ENCODE measurements around the gene SYT1. TPM values are rescaled to one million over a fixed set of nuclear protein-coding genes. Genes with fewer than 3 reads are reported as not detected.
A peak's percentile ranks its signal among the peaks of the same experiment; 100 is the strongest.

The SYT1 gene
- total RNA-seq (15.3 and 18.8 TPM in 2 replicates), polyA plus RNA-seq (2.6 and 3.2 TPM in 2 replicates), polyA minus RNA-seq (7.4 and 8.6 TPM in 2 replicates), Bru-seq, nascent RNA (percentile 74 among the genes with signal in this experiment), BruChase-seq, experiment 1, labeled RNA remaining after a 6-hour chase (percentile 50 among the genes with signal in this experiment), BruChase-seq, experiment 2, labeled RNA remaining after a 2-hour chase (percentile 64 among the genes with signal in this experiment)
- 3.3 and 3.8 TPM in 2 replicates for polyA plus RNA-seq (2011; cell fraction: cytosol; rRNA removed)
- 5.2 and 5.6 TPM in 2 replicates for polyA plus RNA-seq (2011; cell fraction: nucleus; rRNA removed)
- polyA plus RNA-seq (2012) = 6.9 and 8.6 TPM in 2 replicates
- not detected for polyA minus RNA-seq (2011; cell fraction: cytosol; rRNA and poly(A)+ RNA removed)
- polyA minus RNA-seq (2011; cell fraction: nucleus; rRNA and poly(A)+ RNA removed) = 19.7 and 20.4 TPM in 2 replicates
- long read RNA-seq, full-length matches to known transcripts = 9 of 22 reads
- long read RNA-seq, partial matches to known transcripts = 0 of 22 reads
- long read RNA-seq, other reads (novel, unspliced or antisense) = 13 of 22 reads

GRCh38 chr12:78864403-78864869, at the start of gene SYT1:
SYT1 (plus strand) TSS chr12:78864774.
- no peaks in the 10 kb centered on the region for H3K9me3 ChIP-seq (replicated peaks; ENCODE audit: control insufficient read depth, insufficient read depth, low read length)
- no peaks in the 10 kb centered on the region for H3K36me3 ChIP-seq (ENCODE audit: control insufficient read depth in 2 of 2, extremely low read depth in 1 of 2, insufficient read depth in 2 of 2, low read length in 2 of 2)
- intact Hi-C loops (cut with micrococcal nuclease) (loop anchor here (1.0 to 10.0 kb wide), 5 partner anchors 16 to 510 kb away; no protein-coding TSS in a partner anchor), dilution Hi-C loops (cut with MboI; ENCODE audit: extremely low pct_ligation_motif_present, low sequenced_read_pairs) (no loop called here)
- H3K79me2 ChIP-seq (ENCODE audit: control insufficient read depth, insufficient read depth, low read length) = no peaks in the 10 kb centered on the region
- H3K4me2 ChIP-seq (ENCODE audit: insufficient read depth, low read length) = peak within 1 kb of the TSS; percentile 93
- FAIRE-seq (peak; percentile 72), DNase-seq (ENCODE audit: low read depth, low spot score) (peak; percentile 77)
- H3K27me3 ChIP-seq (ENCODE audit: control insufficient read depth in 2 of 2, insufficient read depth in 2 of 2, low read length in 2 of 2) = peaks cover 6 to 7% of the 10 kb centered on the region in 2 experiments
- H3K27ac ChIP-seq (ENCODE audit: insufficient read depth, low read depth, low read length) = peak within 1 kb of the TSS; percentile 69
- peak within 1 kb of the TSS; percentile 91 for H2AFZ ChIP-seq (ENCODE audit: low read depth, low read length)
- peak within 1 kb of the TSS; percentile 74 for H3K9ac ChIP-seq (replicated peaks; ENCODE audit: extremely low read depth, insufficient read depth, low read length)
- TF ChIP-seq EZH2 (IDR thresholded peaks at IDR 0.05; ENCODE audit: borderline replicate concordance, low read depth, low read length, severe bottlenecking) (no peak), POLR2AphosphoS5 (IDR thresholded peaks at IDR 0.05; ENCODE audit: insufficient read depth, low read depth, low read length) (peak; percentile 11)
- ChIA-PET CTCF (interaction anchor here (0.5 to 2.5 kb wide), 12 partner anchors 9 to 718 kb away, joined by 3 to 13 read pairs (median 4); no protein-coding TSS in a partner anchor), POLR2A (interaction anchor here (0.6 to 1.9 kb wide), 5 partner anchors 14 to 393 kb away, joined by 3 to 9 read pairs (median 4); no protein-coding TSS in a partner anchor)
- H4K20me1 ChIP-seq (replicated peaks; ENCODE audit: control insufficient read depth, extremely low read depth, insufficient read depth, low read length) = no peaks in the 10 kb centered on the region
- peaks cover 9% of the 10 kb centered on the region for H3K4me1 ChIP-seq (ENCODE audit: control insufficient read depth, extremely low read depth, insufficient read depth, low read length)
- BruUV-seq (replicated peaks) = no TSS peak
- peak within 1 kb of the TSS; percentile 45 to 91 (median 88) for H3K4me3 ChIP-seq (replicated peaks in 1 of 3; ENCODE audit: insufficient read depth in 1 of 3, low read depth in 1 of 3, low read length in 3 of 3)
- H3K9me1 ChIP-seq (replicated peaks; ENCODE audit: control insufficient read depth, extremely low read depth, insufficient read depth, low read length) = no peaks in the 10 kb centered on the region

- CTCF ChIA-PET = interaction anchor here (0.6 kb wide), 1 partner anchor 211 kb away, joined by 3 read pairs; no protein-coding TSS in a partner anchor
- BruUV-seq (replicated peaks) = no TSS peak
- H3K36me3 ChIP-seq (ENCODE audit: control insufficient read depth in 2 of 2, extremely low read depth in 1 of 2, insufficient read depth in 2 of 2, low read length in 2 of 2) = no peaks in the 10 kb centered on the region
- no peak overlapping the region for H3K9ac ChIP-seq (replicated peaks; ENCODE audit: extremely low read depth, insufficient read depth, low read length)
- POLR2A ChIA-PET = no interaction called here
- H3K4me2 ChIP-seq (ENCODE audit: insufficient read depth, low read length) = no peak overlapping the region
- H2AFZ ChIP-seq (ENCODE audit: low read depth, low read length) = no peak overlapping the region
- TF ChIP-seq POLR2A (IDR thresholded peaks at IDR 0.05; ENCODE audit: low read depth, low read length) (no peak), POLR2AphosphoS5 (IDR thresholded peaks at IDR 0.05; ENCODE audit: insufficient read depth, low read depth, low read length) (no peak), CTCF (IDR thresholded peaks at IDR 0.05; ENCODE audit: extremely low read depth in 1 of 2, insufficient read depth in 1 of 2, low read depth in 1 of 2, low read length in 2 of 2) (no peak), FOS (IDR thresholded peaks at IDR 0.05; ENCODE audit: borderline replicate concordance, insufficient read depth, low read length) (no peak), EZH2 (IDR thresholded peaks at IDR 0.05; ENCODE audit: borderline replicate concordance, low read depth, low read length, severe bottlenecking) (no peak), JUN (IDR thresholded peaks at IDR 0.05; ENCODE audit: borderline replicate concordance, insufficient read depth, insufficient read length, low read depth) (no peak), MAX (IDR thresholded peaks at IDR 0.05; ENCODE audit: insufficient read depth, insufficient read length) (no peak), GATA2 (IDR thresholded peaks at IDR 0.05; ENCODE audit: insufficient read depth, insufficient read length, low read depth, low read length) (no peak), MYC (IDR thresholded peaks at IDR 0.05; ENCODE audit: low read depth, low read length) (no peak)
- dilution Hi-C loops (cut with MboI; ENCODE audit: extremely low pct_ligation_motif_present, low sequenced_read_pairs) (no loop called here), intact Hi-C loops (cut with micrococcal nuclease) (no loop called here)
- H3K9me3 ChIP-seq (replicated peaks; ENCODE audit: control insufficient read depth, insufficient read depth, low read length) = no peaks in the 10 kb centered on the region
- H3K4me1 ChIP-seq (ENCODE audit: control insufficient read depth, extremely low read depth, insufficient read depth, low read length) = no peaks in the 10 kb centered on the region
- no peaks in the 10 kb centered on the region for H4K20me1 ChIP-seq (replicated peaks; ENCODE audit: control insufficient read depth, extremely low read depth, insufficient read depth, low read length)
- H3K79me2 ChIP-seq (ENCODE audit: control insufficient read depth, insufficient read depth, low read length) = no peaks in the 10 kb centered on the region
- FAIRE-seq (no peak), DNase-seq (ENCODE audit: low read depth, low spot score) (no peak)
- H3K9me1 ChIP-seq (replicated peaks; ENCODE audit: control insufficient read depth, extremely low read depth, insufficient read depth, low read length) = no peaks in the 10 kb centered on the region
- no peaks in the 10 kb centered on the region for H3K27me3 ChIP-seq (ENCODE audit: control insufficient read depth in 2 of 2, insufficient read depth in 2 of 2, low read length in 2 of 2)
- no peak overlapping the region for H3K4me3 ChIP-seq (replicated peaks in 1 of 3; ENCODE audit: insufficient read depth in 1 of 3, low read depth in 1 of 3, low read length in 3 of 3)
- H3K27ac ChIP-seq (ENCODE audit: insufficient read depth, low read depth, low read length) = no peak overlapping the region
These were observed 46.1 kb upstream of the SYT1 start for GRCh38 chr12:78818487-78818886.

Data from endothelial cell of umbilical vein (primary cell).